NT2/D1 (cell line): ENCODE measurements around the gene RAB3IL1.

Source experiments
- SUZ12 ChIP-seq: IDR thresholded peaks from 2 replicates; pipeline ENCODE4 v1.6.1; 2011; ENCODE audit not compliant: insufficient read length, insufficient read depth; ENCODE audit errors: extremely low read depth
- YY1 ChIP-seq: IDR thresholded peaks from 2 replicates; pipeline ENCODE4 v1.6.1; 2011; ENCODE audit not compliant: insufficient read length, insufficient read depth
- ZNF274 ChIP-seq: IDR thresholded peaks from 2 replicates; pipeline ENCODE4 v1.6.1; 2011; ENCODE audit warnings: mild to moderate bottlenecking, low read depth, low read length

DNA sequence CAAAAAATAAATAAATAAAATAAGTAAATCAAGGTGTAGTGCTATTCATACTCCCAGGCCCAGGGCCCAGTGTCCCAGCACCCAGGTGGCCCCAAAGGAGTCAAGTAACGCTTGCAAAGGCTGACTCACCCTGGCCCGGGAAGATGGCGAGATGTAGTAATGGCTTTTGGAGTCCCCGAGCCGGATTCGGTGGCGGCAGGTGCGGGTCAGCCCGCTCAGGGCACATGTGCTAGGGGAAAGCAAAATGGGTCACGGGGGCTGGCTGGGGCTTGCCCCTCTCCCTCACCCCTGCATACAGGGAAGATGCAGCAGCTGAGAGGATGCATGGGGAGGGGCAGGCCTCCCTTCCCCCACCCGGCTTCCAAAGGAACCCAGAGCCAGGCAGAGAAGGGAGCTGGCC lies 15.1 kb downstream of the RAB3IL1 start:
- no peak for TF ChIP-seq ZNF274
- TF ChIP-seq SUZ12: no peak
- no peak for TF ChIP-seq YY1
